GM20000 (cell line): Measurements from ENCODE around the gene PRIMA1.

ENCODE experiments used
- DNase-seq: peaks from one replicate; pipeline ENCODE4 v3.0.0; 2012; ENCODE audit warnings: low spot score
- CTCF ChIP-seq: IDR thresholded peaks from 2 replicates; pipeline ENCODE4 v1.5.1; 2012; ENCODE audit warnings: mild to moderate bottlenecking, control low read depth; ENCODE audit errors: extremely low read depth, missing control alignments

The PRIMA1 gene

GRCh38 chr14:93736378-93737014 lies 51.8 kb downstream of the PRIMA1 start:
- no peak for DNase-seq
- TF ChIP-seq CTCF, result no peak

GRCh38 chr14:93735206-93735605 lies 53.1 kb downstream of the PRIMA1 start:
- no peak for DNase-seq
- TF ChIP-seq CTCF, result no peak

- TF ChIP-seq CTCF, result no peak
- DNase-seq, result no peak
Measured at GRCh38 chr14:93734086-93734822, 54.0 kb downstream of the PRIMA1 start.

- TF ChIP-seq CTCF, result no peak
- no peak for DNase-seq
Measured at GRCh38 chr14:93733631-93734030, 54.7 kb downstream of the PRIMA1 start.

GRCh38 chr14:93733231-93733630 lies 55.1 kb downstream of the PRIMA1 start:
- no peak for DNase-seq

GRCh38 chr14:93732524-93732923 lies 55.8 kb downstream of the PRIMA1 start:
- no peak for TF ChIP-seq CTCF
- no peak for DNase-seq

More at GRCh38 chr14:93733231-93733630, 55.1 kb downstream of the PRIMA1 start:
- no peak for TF ChIP-seq CTCF

- DNase-seq, result no peak
- no peak for TF ChIP-seq CTCF
Measured at GRCh38 chr14:93731753-93732152, 56.5 kb downstream of the PRIMA1 start.
